IMR-90 (cell line): Measurements from ENCODE around the gene CRISPLD2.

Source experiments
- CEBPB ChIP-seq: IDR thresholded peaks from 2 replicates; pipeline ENCODE4 v1.6.1; 2012; ENCODE audit warnings: low read depth, low read length, improper control_type of control experiment
- CHD1 ChIP-seq: IDR thresholded peaks from 2 replicates; pipeline ENCODE4 v1.6.1; 2012; ENCODE audit warnings: low read depth, low read length, improper control_type of control experiment
- CTCF ChIP-seq: conservative IDR thresholded peaks from 2 replicates; pipeline ENCODE4 v1.5.1; 2012; ENCODE audit warnings: mild to moderate bottlenecking, low read depth, low read length, improper control_type of control experiment
- MAFK ChIP-seq: IDR thresholded peaks from 2 replicates; pipeline ENCODE4 v1.6.1; 2012; ENCODE audit warnings: low read depth, low read length, improper control_type of control experiment
- NFE2L2 ChIP-seq: fragments of 150-350 bp; IDR thresholded peaks from 2 replicates; pipeline ENCODE4 v1.6.1; 2016; ENCODE audit warnings: low read depth, mild to moderate bottlenecking, low read length
- POLR2A ChIP-seq: IDR thresholded peaks from 2 replicates; pipeline ENCODE4 v1.6.1; 2012; ENCODE audit warnings: mild to moderate bottlenecking, low read depth, low read length
- RAD21 ChIP-seq: IDR thresholded peaks from 2 replicates; pipeline ENCODE4 v1.6.1; 2012; ENCODE audit warnings: low read length, improper control_type of control experiment
- RCOR1 ChIP-seq: IDR thresholded peaks from 2 replicates; pipeline ENCODE4 v1.6.1; 2012; ENCODE audit warnings: mild to moderate bottlenecking, low read length, improper control_type of control experiment; ENCODE audit not compliant: insufficient replicate concordance
- SMC3 ChIP-seq: fragments of 150-350 bp; IDR thresholded peaks from 2 replicates; pipeline ENCODE4 v1.6.1; 2016; ENCODE audit warnings: low read depth, mild to moderate bottlenecking, antibody characterized with exemption, low read length, moderate library complexity

GRCh38 chr16:84863481-84863814, 43.7 kb downstream of the CRISPLD2 start:
- TF ChIP-seq CTCF (no peak), CEBPB (no peak), POLR2A (no peak), SMC3 (no peak), RCOR1 (no peak), NFE2L2 (no peak), CHD1 (no peak), MAFK (no peak), RAD21 (no peak)
